GM12873 (cell line): ENCODE measurements around the gene PGS1.

Experiments
- TF ChIP-seq, protein P1 (sequence below): IDR thresholded peaks from 2 replicates; pipeline ENCODE4 v1.5.1; 2012; ENCODE audit warnings: low read depth, mild to moderate bottlenecking, moderate library complexity, low read length, control low read depth; ENCODE audit not compliant: insufficient read depth; ENCODE audit errors: missing control alignments

The PGS1 gene

DNA sequence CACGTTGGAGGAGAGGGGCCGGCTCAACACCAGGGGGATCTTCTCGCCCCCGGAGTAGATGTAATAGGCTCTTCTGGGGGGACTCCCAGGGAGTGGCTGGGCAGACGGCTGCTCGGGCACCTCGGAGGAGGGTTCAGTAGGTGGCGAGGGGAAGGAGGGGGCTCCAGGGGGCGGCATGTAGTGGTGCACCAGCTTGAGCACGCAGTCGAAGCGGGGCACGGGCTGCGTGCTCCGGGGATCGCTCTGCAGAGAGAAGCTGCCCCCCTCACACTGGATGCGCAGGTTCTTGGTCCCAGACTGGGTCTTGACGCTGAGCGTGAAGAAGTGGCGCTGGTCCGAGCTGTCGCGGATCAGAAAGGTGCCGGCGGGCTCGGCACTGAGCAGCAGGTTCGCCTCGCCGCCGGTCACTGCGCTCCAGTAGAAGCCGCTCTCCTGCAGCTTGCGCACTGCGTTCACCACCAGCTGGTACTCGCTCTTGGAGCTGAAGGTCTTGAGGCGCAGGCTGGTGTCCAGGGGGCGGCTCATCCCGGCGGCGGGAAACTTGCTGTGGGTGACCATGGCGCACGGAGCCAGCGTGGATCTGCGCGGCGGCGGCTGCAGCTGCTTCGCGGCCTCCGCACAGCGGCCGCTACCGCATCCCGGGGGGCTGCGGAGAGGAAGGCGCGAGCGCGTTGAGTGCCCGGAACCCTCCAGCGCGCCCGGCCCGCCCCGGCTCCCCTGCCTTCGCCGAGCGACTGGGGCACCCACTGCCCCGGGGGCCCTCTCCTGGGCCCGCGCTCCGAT lies 19.7 kb upstream of the PGS1 start:
- TF ChIP-seq, protein P1, sequence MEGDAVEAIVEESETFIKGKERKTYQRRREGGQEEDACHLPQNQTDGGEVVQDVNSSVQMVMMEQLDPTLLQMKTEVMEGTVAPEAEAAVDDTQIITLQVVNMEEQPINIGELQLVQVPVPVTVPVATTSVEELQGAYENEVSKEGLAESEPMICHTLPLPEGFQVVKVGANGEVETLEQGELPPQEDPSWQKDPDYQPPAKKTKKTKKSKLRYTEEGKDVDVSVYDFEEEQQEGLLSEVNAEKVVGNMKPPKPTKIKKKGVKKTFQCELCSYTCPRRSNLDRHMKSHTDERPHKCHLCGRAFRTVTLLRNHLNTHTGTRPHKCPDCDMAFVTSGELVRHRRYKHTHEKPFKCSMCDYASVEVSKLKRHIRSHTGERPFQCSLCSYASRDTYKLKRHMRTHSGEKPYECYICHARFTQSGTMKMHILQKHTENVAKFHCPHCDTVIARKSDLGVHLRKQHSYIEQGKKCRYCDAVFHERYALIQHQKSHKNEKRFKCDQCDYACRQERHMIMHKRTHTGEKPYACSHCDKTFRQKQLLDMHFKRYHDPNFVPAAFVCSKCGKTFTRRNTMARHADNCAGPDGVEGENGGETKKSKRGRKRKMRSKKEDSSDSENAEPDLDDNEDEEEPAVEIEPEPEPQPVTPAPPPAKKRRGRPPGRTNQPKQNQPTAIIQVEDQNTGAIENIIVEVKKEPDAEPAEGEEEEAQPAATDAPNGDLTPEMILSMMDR: no peak

DNA sequence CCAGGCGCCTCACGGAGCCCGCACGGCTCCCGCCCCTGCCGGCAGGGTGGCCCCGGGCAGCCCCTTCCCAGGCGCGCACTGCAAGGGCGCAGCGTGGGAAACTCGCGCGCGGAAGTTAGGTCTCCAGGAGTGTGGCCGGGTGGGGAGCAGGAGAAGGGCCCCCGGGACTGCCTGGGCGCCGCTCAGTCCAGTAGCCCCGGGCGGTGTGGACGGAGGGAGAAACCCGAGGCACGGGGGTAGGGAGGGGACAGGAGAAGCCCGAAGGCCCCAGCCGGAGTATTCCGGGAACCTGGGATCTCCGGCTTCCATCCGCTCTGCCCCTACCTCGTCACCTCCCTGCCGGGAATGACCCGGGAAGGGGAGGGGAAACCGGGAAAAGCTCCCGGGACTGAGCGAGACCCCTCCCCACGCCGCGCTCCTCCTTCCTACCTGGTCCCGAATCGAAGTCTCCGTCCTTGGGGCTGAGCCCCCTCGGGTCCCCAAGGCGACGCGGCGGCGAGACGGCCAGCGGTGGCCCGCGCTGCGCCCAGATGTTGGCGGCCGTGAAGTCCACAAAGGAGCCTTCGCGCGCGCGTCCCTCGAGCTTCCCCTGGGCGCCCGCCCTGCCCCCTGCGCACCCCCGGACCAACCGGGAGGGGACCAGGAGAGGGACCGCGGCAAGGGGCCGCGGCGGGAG lies 19.0 kb upstream of the PGS1 start:
- TF ChIP-seq, protein P1: no peak

DNA sequence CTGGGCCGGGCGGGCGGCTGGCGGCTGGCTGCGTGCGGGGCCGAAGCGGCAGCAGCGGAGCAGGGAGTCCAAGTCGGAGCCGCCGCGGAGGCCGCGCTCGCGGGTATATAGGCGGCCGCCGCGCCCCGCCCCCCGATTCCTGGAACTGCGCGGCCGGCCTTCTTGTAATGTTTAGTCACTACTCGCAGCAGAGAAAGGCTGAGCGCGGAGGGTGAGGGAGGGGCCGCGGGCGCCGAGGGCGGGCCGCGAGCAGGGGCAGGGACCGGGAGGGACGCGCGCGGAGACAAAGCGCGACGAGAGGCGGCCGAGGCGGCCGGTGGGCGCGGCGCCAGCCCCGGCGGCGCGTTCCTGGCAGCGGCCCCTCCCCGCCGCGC lies 18.5 kb upstream of the PGS1 start, which contains the start of gene SOCS3:
SOCS3 (minus strand) TSS at position 81 of the 374 bp plus-strand sequence. CDS start 982 bp downstream, outside the sequence.
- TF ChIP-seq, protein P1: no peak

DNA sequence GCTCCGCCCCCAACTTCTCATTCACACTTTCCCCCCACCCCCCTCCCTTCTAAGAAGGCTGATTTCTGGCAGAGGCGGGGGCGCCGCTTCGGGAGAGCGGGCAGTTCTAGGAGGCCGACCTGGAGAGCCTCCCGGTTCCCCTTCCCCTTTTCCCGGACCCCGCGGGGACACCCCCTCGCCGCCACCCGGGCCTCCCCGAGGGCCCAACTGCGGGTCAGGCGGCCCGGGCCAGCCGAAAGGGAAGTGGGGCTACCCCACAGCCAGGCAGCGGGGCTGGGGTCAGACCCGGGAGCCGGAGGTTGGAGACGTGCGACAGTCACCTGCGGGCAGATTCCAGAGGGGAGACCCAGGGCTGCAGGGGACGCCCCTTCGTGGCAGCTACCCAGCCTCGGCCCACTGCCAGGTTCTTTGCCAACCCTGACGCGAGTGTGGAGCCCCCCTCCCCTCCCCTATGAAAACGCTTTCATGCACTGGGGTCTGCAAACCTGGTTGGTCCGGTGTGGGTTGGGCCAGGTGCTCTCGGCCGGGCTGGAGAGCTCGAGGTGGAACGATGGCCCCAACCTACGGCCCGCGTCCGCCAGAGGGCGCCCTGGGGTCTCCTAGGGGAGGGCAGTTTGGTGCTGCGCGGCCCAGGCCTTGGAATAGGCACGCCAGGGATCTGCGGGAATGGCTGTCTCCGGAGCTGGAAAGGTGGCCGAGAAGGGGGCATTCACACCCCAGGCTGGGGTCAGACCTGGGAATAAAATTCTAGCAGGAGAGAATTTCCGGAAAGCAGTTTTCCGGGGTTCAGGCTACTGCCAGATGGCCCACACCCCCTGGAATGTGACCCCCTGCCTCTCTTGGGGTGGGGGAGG lies 17.9 kb upstream of the PGS1 start:
- TF ChIP-seq, protein P1: peak; percentile 88

DNA sequence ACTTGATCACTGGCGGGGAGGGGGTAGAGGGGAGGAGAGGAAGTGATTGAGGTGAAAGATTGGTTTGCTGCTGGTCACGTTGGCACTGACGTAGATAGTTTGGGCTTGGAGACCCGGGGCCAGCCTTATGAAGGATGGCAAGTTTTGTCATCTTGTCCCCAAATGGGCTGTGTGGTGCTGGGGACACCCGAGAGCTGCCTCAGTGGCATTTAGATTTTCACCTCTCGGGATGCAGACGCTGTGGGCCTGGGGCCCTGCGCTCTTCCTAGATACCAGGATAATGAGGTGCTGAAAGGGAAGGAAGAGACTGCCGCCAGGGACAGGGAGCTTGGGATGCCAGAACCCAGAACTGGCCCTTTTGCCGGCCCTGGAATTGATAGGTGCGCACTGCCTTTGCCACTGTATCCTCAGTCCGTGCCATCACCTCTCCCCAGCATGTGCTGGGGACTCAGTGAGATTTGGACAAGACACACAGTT lies 17.2 kb upstream of the PGS1 start:
- TF ChIP-seq, protein P1: no peak

DNA sequence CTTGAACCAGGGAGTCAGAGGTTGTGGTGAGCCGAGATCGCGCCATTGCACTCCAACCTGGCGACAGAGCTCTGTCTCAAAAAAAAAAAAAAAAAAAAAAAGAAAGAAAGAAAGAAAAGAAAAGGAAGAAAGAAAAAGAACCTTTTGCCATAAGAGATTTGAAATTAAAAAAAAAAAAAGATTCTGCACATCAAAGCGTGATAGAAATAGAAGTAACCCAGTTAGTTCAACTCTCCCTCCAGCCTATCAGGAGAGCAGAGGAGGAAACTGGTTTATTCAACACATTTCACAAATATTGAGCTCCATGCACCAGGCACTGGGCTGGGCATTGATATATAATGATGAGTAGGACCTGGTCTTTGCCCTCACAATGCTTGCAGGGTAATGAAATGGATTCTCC lies 16.2 kb upstream of the PGS1 start:
- TF ChIP-seq, protein P1: no peak
